Measurements from ENCODE around the gene NLRP3.
A peak's percentile ranks its signal among the peaks of the same experiment; 100 is the strongest.
"Not testable (repeated sequence)": the region's sequence is repeated elsewhere in the genome, so short reads cannot be mapped to it uniquely, and the experiment has no call there.

NLRP3 gene

GRCh38 chr1:247415423-247416361, at the start of gene NLRP3:
Gene NLRP3 (plus strand): TSS chr1:247416173. CDS start chr1:247418801, 2,628 bp downstream.
- DNase-seq (ENCODE audit: low read depth): peak; percentile 1

GRCh38 chr1:247366345-247366744, 49.6 kb upstream of the NLRP3 start:
- not testable (repeated sequence) for DNase-seq (ENCODE audit: low read depth)

GRCh38 chr1:247366926-247367645, 48.9 kb upstream of the NLRP3 start:
- no peak for DNase-seq (ENCODE audit: low read depth)

GRCh38 chr1:247367786-247368422, 48.1 kb upstream of the NLRP3 start:
- DNase-seq (ENCODE audit: low read depth): no peak

GRCh38 chr1:247368490-247369145, 47.4 kb upstream of the NLRP3 start:
- DNase-seq (ENCODE audit: low read depth): no peak

- DNase-seq (ENCODE audit: low read depth): no peak
Measured at GRCh38 chr1:247370786-247371732, 44.9 kb upstream of the NLRP3 start.

- DNase-seq (ENCODE audit: low read depth): no peak
Measured at GRCh38 chr1:247371801-247372259, 44.1 kb upstream of the NLRP3 start.

- no peak for DNase-seq (ENCODE audit: low read depth)
Measured at GRCh38 chr1:247373721-247374141, 42.2 kb upstream of the NLRP3 start.

- DNase-seq (ENCODE audit: low read depth): not testable (repeated sequence)
Measured at GRCh38 chr1:247374651-247375334, 41.2 kb upstream of the NLRP3 start.

GRCh38 chr1:247375747-247376146, 40.2 kb upstream of the NLRP3 start:
- DNase-seq (ENCODE audit: low read depth): no peak

- no peak for DNase-seq (ENCODE audit: low read depth)
Measured at GRCh38 chr1:247376659-247377058, 39.3 kb upstream of the NLRP3 start.

GRCh38 chr1:247377656-247378055, 38.3 kb upstream of the NLRP3 start:
- DNase-seq (ENCODE audit: low read depth): not testable (repeated sequence)

GRCh38 chr1:247378334-247379073, 37.5 kb upstream of the NLRP3 start:
- no peak for DNase-seq (ENCODE audit: low read depth)

GRCh38 chr1:247385283-247385682, 30.7 kb upstream of the NLRP3 start:
- no peak for DNase-seq (ENCODE audit: low read depth)

GRCh38 chr1:247386217-247386616, 29.8 kb upstream of the NLRP3 start:
- no peak for DNase-seq (ENCODE audit: low read depth)

GRCh38 chr1:247386687-247387086, 29.3 kb upstream of the NLRP3 start:
- DNase-seq (ENCODE audit: low read depth): no peak

- DNase-seq (ENCODE audit: low read depth): no peak
Measured at GRCh38 chr1:247387096-247387495, 28.9 kb upstream of the NLRP3 start.

- no peak for DNase-seq (ENCODE audit: low read depth)
Measured at GRCh38 chr1:247387565-247387964, 28.4 kb upstream of the NLRP3 start.

- DNase-seq (ENCODE audit: low read depth): peak; percentile 26
Measured at GRCh38 chr1:247390116-247390791, 25.7 kb upstream of the NLRP3 start.
